Measurements from ENCODE around the gene JAM2.

- TF ChIP-seq SMC3 (IDR thresholded peaks at IDR 0.05; ENCODE audit: low read depth, low read length) (no peak), CTCF (conservative IDR thresholded peaks at IDR 0.05; ENCODE audit: low read depth, low read length) (no peak), POLR2A (IDR thresholded peaks at IDR 0.05; ENCODE audit: low read depth, low read length) (no peak), NFE2L2 (IDR thresholded peaks at IDR 0.05; ENCODE audit: low read depth, low read length) (no peak), CHD1 (IDR thresholded peaks at IDR 0.05; ENCODE audit: low read depth, low read length) (no peak), MAZ (IDR thresholded peaks at IDR 0.05; ENCODE audit: borderline replicate concordance, low read depth, low read length) (no peak), RAD21 (IDR thresholded peaks at IDR 0.05; ENCODE audit: low read length) (no peak), MXI1 (IDR thresholded peaks at IDR 0.05; ENCODE audit: borderline replicate concordance, low read depth, low read length) (no peak)
Measured at GRCh38 chr21:25717491-25718147, 78.6 kb downstream of the JAM2 start.
